GM12878 (cell line): ENCODE measurements around the gene WWOX. TPM values are rescaled to one million over a fixed set of nuclear protein-coding genes. Genes with fewer than 3 reads are reported as not detected.

Experiments
- ATAC-seq: fragments of 200-7000 bp; cut with Tn5 transposase; 3 replicates; pipeline ENCODE4 v1.9.1; 2020; ENCODE audit warnings: mild to moderate bottlenecking, moderate library complexity
- BruUV-seq: library from RNA; stranded (reverse); fragments of 400-500 nt; replicated peaks from 2 replicates; lab custom pipeline; 2021; lab: Mats Ljungman, UMichigan
- CTCF ChIA-PET: fragments of 300-600 bp; sonication (Branson Sonifier 250); formaldehyde crosslinking; extraction: SDS; loops from one replicate; lab custom pipeline; 2021; ENCODE audit warnings: inconsistent platforms; lab: Yijun Ruan, JAX
- POLR2A ChIA-PET: fragments of 350-600 bp; formaldehyde crosslinking; extraction: SDS; loops from one replicate; lab custom pipeline; 2021; ENCODE audit warnings: inconsistent platforms; lab: Charles Lee
- RAD21 ChIA-PET: fragments of 300-600 bp; sonication (Branson Sonifier 250); formaldehyde crosslinking; loops from one replicate; lab custom pipeline; 2023; ENCODE audit warnings: antibody characterized with exemption; ENCODE audit not compliant: unreplicated experiment; lab: Charles Lee
- SMC1A ChIA-PET: fragments of 300-600 bp; sonication (Branson Sonifier 250); formaldehyde crosslinking; loops from one replicate; lab custom pipeline; 2023; ENCODE audit not compliant: unreplicated experiment, uncharacterized antibody; lab: Charles Lee
- DNase-seq: peaks from one replicate; pipeline ENCODE4 v3.0.0-alpha.2; 2011; ENCODE audit warnings: low read depth, low spot score
- FAIRE-seq: peaks from 3 replicates; lab custom pipeline; 2011; peaks lifted over from hg19 to GRCh38; lab: Jason Lieb, UNC
- H2AFZ ChIP-seq: 2 replicates; pipeline ENCODE4 v1.6.0; 2011; ENCODE audit warnings: low read depth, low read length, control low read depth; ENCODE audit not compliant: control insufficient read depth
- H3K27ac ChIP-seq: 2 replicates; pipeline ENCODE4 v1.5.1; 2011; ENCODE audit warnings: control low read depth; ENCODE audit not compliant: control insufficient read depth, insufficient read depth
- H3K27me3 ChIP-seq, 2 experiments: replicated peaks in 1 of 2; 2 replicates each; pipeline versions ENCODE4 v1.6.0 to v1.6.1; 2011; ENCODE audit warnings: low read length in 1 of 2; ENCODE audit not compliant: control insufficient read depth in 2 of 2, insufficient read depth in 2 of 2
- H3K36me3 ChIP-seq, 2 experiments: 2 replicates each; pipeline ENCODE4 v1.5.1; 2011; ENCODE audit warnings: low read length in 1 of 2; ENCODE audit not compliant: control insufficient read depth in 2 of 2, insufficient read depth in 2 of 2
- H3K4me1 ChIP-seq: 2 replicates; pipeline ENCODE4 v1.6.1; 2011; ENCODE audit warnings: mild to moderate bottlenecking, low read length, moderate library complexity, mixed read lengths; ENCODE audit not compliant: control insufficient read depth, insufficient read depth
- H3K4me2 ChIP-seq: 2 replicates; pipeline ENCODE4 v1.6.0; 2011; ENCODE audit warnings: control low read depth; ENCODE audit not compliant: control insufficient read depth, insufficient read depth
- H3K4me3 ChIP-seq: fragments of 200-600 bp; sonication (generic); 2 replicates; pipeline ENCODE4 v1.5.1; 2016
- H3K79me2 ChIP-seq: 2 replicates; pipeline ENCODE4 v1.6.0; 2011; ENCODE audit warnings: low read length; ENCODE audit not compliant: control insufficient read depth, insufficient read depth
- H3K9ac ChIP-seq: 2 replicates; pipeline ENCODE4 v1.8.0; 2011; ENCODE audit warnings: low read length, control low read depth, mixed read lengths; ENCODE audit not compliant: control insufficient read depth, insufficient read depth
- H3K9me3 ChIP-seq: replicated peaks from 3 replicates; pipeline ENCODE4 v1.5.1; 2011; ENCODE audit warnings: mild to moderate bottlenecking, low read length; ENCODE audit not compliant: control insufficient read depth, insufficient read depth
- H4K20me1 ChIP-seq: 2 replicates; pipeline ENCODE4 v1.6.0; 2011; ENCODE audit not compliant: control insufficient read depth, insufficient read depth
- CHD2 ChIP-seq: IDR thresholded peaks from 2 replicates; pipeline ENCODE4 v1.6.1; 2011; ENCODE audit warnings: low read depth, low read length, improper control_type of control experiment, borderline replicate concordance
- CTCF ChIP-seq, 3 experiments: IDR thresholded peaks in 2 of 3; conservative IDR thresholded peaks in 1 of 3; 2 replicates each; pipeline ENCODE4 v1.5.1; 2011; ENCODE audit warnings: low read depth in 3 of 3, low read length in 3 of 3, mild to moderate bottlenecking in 3 of 3, control low read depth in 2 of 3, moderate library complexity in 2 of 3, inconsistent platforms in 1 of 3, mixed read lengths in 1 of 3; ENCODE audit not compliant: control insufficient read depth in 2 of 3, insufficient read depth in 1 of 3; ENCODE audit errors: extremely low read depth in 1 of 3
- HSF1 ChIP-seq: fragments of 150-350 bp; IDR thresholded peaks from 2 replicates; pipeline ENCODE4 v1.6.1; 2014; ENCODE audit warnings: mild to moderate bottlenecking, low read depth, low read length
- NFYB ChIP-seq: IDR thresholded peaks from 2 replicates; pipeline ENCODE4 v1.6.1; 2011; ENCODE audit warnings: low read depth, mild to moderate bottlenecking, low read length, improper control_type of control experiment, moderate library complexity; ENCODE audit not compliant: insufficient read depth
- NR2C2 ChIP-seq: IDR thresholded peaks from 2 replicates; pipeline ENCODE4 v1.6.1; 2011; ENCODE audit warnings: borderline replicate concordance, low read depth; ENCODE audit not compliant: control insufficient read depth, insufficient read length
- PBX3 ChIP-seq: IDR thresholded peaks from 2 replicates; pipeline ENCODE4 v1.6.1; 2011; ENCODE audit warnings: mild to moderate bottlenecking, low read depth, low read length, moderate library complexity; ENCODE audit not compliant: insufficient replicate concordance
- RAD51 ChIP-seq: fragments of 450-650 bp; IDR thresholded peaks from 2 replicates; pipeline ENCODE4 v1.6.1; 2016; ENCODE audit warnings: moderate library complexity, mild to moderate bottlenecking, inconsistent platforms
- SMAD5 ChIP-seq: IDR thresholded peaks from 2 replicates; pipeline ENCODE4 v1.6.1; 2016; ENCODE audit warnings: antibody characterized with exemption, low read depth
- SREBF2 ChIP-seq: IDR thresholded peaks from 2 replicates; pipeline ENCODE4 v1.6.1; 2012; ENCODE audit warnings: mild to moderate bottlenecking, low read length
- ZBTB33 ChIP-seq: fragments of 450-650 bp; IDR thresholded peaks from 2 replicates; pipeline ENCODE4 v1.6.1; 2017; ENCODE audit warnings: mild to moderate bottlenecking
- WGBS: methylation state at CpG from one replicate; pipeline ENCODE4 v1.1.6; 2016; ENCODE audit warnings: low lambda C conversion rate; ENCODE audit not compliant: insufficient replicate concordance, insufficient coverage; ENCODE audit errors: missing lambda C conversion rate; 5-methylcytosine and 5-hydroxymethylcytosine counted together
- in situ Hi-C: fragments of 300-500 bp; cut with MboI; formaldehyde crosslinking; loops from 9 replicates; pipeline ENCODE4 v1.14.3; 2018; ENCODE audit warnings: mixed read lengths
- intact Hi-C: fragments of 100-400 bp; cut with micrococcal nuclease; formaldehyde crosslinking; loops from one replicate; pipeline ENCODE4 v1.14.2; 2022; ENCODE audit not compliant: unreplicated experiment
- polyA plus RNA-seq, 11 experiments: library from polyadenylated mRNA; depleted of rRNA in 4 of 11; unstranded in 6 of 11; stranded (reverse) in 5 of 11; fragments of >200 nt; fragmentation: Nextera tagmentation in 4 of 11; fragmentation: Illumina TruSeq in 1 of 11; extraction: Ambion mirVana in 4 of 11; extraction: Trizol in 1 of 11; gene quantifications; 1 replicate in 1 of 11; 2 replicates in 10 of 11; pipeline versions ENCODE4 v1.2.1 to v1.2.3, GENCODE V29; 2011 to 2016; ENCODE audit warnings: inconsistent platforms in 2 of 11, missing spikeins in 2 of 11, low read depth in 1 of 11
- total RNA-seq, 4 experiments: library from RNA; depleted of rRNA in 3 of 4; stranded (reverse); fragments of >200 nt in 3 of 4; fragmentation: Illumina TruSeq in 1 of 4; extraction: Trizol in 1 of 4; gene quantifications; 2 replicates each; pipeline versions ENCODE4 v1.2.1 to v1.2.3, GENCODE V29; 2013 to 2021
- TF ChIP-seq, protein P1 (sequence below): fragments of 450-650 bp; IDR thresholded peaks from 2 replicates; pipeline ENCODE4 v1.6.1; 2018; ENCODE audit warnings: mild to moderate bottlenecking, low read depth, moderate library complexity; ENCODE audit not compliant: partially characterized antibody
- TF ChIP-seq, protein P2 (sequence below): IDR thresholded peaks from 2 replicates; pipeline ENCODE4 v1.6.1; 2011; ENCODE audit warnings: borderline replicate concordance, low read depth, mild to moderate bottlenecking, moderate library complexity, low read length; ENCODE audit not compliant: insufficient read depth, poor library complexity, severe bottlenecking

The WWOX gene
- total and polyA plus RNA-seq, 10 of the 15 experiments (the other 5 are each of a cell fraction or from before 2014, with no cell fraction given) = 2.8 to 24.4 (median 17.8) TPM

- Histone ChIP-seq H3K27me3 (peaks cover 0 to 3% of the 10 kb centered on the region in 2 experiments; a peak in 1 of 4 replicates), H3K4me2 (no peak overlapping the region), H3K79me2 (no peaks in the 10 kb centered on the region), H3K4me3 (no peak overlapping the region), H3K4me1 (peaks cover 6% of the 10 kb centered on the region), H2AFZ (no peak overlapping the region), H3K36me3 (no peaks in the 10 kb centered on the region), H3K27ac (no peak overlapping the region), H3K9me3 (no peaks in the 10 kb centered on the region), H3K9ac (no peak overlapping the region), H4K20me1 (no peaks in the 10 kb centered on the region; the same call in 1 of the 2 replicates)
- POLR2A ChIA-PET = no interaction called here
- no TSS peak for BruUV-seq
- intact Hi-C loops (no loop called here), in situ Hi-C loops (no loop called here)
- SMC1A ChIA-PET = interaction anchor here (0.5 kb wide), 1 partner anchor 485 kb away, joined by 3 read pairs; no protein-coding TSS in a partner anchor
- ATAC-seq (no peak), FAIRE-seq (no peak), DNase-seq (no peak)
- 63% methylated on average over 7 of the region's 7 CpGs for WGBS
- RAD21 ChIA-PET = no interaction called here
- CTCF ChIA-PET = no interaction called here
- TF ChIP-seq SREBF2 = no peak
- no peak for TF ChIP-seq CTCF (IDR thresholded peaks at IDR 0.05 in 2 of 3, conservative IDR thresholded peaks at IDR 0.05 in 1 of 3; ENCODE audit: control insufficient read depth in 2 of 3, extremely low read depth in 1 of 3, insufficient read depth in 1 of 3, low read depth in 3 of 3, low read length in 3 of 3)
- TF ChIP-seq RAD51 = no peak
- no peak for TF ChIP-seq CHD2
- TF ChIP-seq NR2C2 = no peak
- TF ChIP-seq, protein P1, sequence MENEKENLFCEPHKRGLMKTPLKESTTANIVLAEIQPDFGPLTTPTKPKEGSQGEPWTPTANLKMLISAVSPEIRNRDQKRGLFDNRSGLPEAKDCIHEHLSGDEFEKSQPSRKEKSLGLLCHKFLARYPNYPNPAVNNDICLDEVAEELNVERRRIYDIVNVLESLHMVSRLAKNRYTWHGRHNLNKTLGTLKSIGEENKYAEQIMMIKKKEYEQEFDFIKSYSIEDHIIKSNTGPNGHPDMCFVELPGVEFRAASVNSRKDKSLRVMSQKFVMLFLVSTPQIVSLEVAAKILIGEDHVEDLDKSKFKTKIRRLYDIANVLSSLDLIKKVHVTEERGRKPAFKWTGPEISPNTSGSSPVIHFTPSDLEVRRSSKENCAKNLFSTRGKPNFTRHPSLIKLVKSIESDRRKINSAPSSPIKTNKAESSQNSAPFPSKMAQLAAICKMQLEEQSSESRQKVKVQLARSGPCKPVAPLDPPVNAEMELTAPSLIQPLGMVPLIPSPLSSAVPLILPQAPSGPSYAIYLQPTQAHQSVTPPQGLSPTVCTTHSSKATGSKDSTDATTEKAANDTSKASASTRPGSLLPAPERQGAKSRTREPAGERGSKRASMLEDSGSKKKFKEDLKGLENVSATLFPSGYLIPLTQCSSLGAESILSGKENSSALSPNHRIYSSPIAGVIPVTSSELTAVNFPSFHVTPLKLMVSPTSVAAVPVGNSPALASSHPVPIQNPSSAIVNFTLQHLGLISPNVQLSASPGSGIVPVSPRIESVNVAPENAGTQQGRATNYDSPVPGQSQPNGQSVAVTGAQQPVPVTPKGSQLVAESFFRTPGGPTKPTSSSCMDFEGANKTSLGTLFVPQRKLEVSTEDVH = no peak
- TF ChIP-seq PBX3 = no peak
- TF ChIP-seq HSF1 = no peak
- TF ChIP-seq ZBTB33 = no peak
- TF ChIP-seq SMAD5 = no peak
- TF ChIP-seq, protein P2, sequence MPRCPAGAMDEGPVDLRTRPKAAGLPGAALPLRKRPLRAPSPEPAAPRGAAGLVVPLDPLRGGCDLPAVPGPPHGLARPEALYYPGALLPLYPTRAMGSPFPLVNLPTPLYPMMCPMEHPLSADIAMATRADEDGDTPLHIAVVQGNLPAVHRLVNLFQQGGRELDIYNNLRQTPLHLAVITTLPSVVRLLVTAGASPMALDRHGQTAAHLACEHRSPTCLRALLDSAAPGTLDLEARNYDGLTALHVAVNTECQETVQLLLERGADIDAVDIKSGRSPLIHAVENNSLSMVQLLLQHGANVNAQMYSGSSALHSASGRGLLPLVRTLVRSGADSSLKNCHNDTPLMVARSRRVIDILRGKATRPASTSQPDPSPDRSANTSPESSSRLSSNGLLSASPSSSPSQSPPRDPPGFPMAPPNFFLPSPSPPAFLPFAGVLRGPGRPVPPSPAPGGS = no peak
- TF ChIP-seq NFYB = no peak
Observed at GRCh38 chr16:79097771-79098170, 998.3 kb downstream of the WWOX start.
